ENCODE results near the gene MAP2K6.

Gene MAP2K6

DNA sequence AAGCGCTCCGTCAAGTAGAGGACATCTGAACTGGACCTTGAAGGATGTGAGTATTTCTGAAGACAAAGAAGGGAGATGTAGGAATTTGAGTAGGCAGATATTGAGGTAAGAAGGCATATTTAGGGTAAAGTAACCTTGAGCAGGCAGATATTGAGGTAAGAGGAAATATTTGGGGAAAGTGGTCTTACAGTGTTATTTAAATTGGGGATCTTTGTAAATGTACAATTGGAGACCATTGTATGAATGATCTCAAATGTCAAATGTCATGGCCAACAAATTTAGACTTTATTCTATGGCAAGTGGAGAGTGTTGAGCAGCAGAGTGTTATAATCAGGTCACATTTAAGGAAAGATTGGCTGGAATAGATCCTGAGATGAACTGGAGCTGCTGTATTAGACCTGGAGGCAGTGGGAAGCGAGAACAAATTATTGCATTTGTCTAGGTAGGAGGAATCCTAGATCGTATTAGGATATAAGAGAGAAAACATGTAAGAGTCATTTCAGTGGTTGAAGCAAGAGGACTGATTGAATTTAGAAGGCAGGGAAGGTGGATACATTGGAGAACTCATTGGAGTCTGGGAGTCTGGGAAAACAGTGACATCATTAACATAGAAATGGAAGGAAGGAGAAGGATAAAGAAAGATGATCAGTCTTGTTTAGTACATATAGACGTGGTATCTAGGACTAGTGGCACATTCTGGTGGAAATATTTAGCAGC is 165.6 kb downstream of the MAP2K6 start:
- TF ChIP-seq, protein P1, sequence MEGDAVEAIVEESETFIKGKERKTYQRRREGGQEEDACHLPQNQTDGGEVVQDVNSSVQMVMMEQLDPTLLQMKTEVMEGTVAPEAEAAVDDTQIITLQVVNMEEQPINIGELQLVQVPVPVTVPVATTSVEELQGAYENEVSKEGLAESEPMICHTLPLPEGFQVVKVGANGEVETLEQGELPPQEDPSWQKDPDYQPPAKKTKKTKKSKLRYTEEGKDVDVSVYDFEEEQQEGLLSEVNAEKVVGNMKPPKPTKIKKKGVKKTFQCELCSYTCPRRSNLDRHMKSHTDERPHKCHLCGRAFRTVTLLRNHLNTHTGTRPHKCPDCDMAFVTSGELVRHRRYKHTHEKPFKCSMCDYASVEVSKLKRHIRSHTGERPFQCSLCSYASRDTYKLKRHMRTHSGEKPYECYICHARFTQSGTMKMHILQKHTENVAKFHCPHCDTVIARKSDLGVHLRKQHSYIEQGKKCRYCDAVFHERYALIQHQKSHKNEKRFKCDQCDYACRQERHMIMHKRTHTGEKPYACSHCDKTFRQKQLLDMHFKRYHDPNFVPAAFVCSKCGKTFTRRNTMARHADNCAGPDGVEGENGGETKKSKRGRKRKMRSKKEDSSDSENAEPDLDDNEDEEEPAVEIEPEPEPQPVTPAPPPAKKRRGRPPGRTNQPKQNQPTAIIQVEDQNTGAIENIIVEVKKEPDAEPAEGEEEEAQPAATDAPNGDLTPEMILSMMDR (IDR thresholded peaks at IDR 0.05; ENCODE audit: extremely low read depth, missing control alignments): no peak
- DNase-seq (ENCODE audit: low spot score): no peak

DNA sequence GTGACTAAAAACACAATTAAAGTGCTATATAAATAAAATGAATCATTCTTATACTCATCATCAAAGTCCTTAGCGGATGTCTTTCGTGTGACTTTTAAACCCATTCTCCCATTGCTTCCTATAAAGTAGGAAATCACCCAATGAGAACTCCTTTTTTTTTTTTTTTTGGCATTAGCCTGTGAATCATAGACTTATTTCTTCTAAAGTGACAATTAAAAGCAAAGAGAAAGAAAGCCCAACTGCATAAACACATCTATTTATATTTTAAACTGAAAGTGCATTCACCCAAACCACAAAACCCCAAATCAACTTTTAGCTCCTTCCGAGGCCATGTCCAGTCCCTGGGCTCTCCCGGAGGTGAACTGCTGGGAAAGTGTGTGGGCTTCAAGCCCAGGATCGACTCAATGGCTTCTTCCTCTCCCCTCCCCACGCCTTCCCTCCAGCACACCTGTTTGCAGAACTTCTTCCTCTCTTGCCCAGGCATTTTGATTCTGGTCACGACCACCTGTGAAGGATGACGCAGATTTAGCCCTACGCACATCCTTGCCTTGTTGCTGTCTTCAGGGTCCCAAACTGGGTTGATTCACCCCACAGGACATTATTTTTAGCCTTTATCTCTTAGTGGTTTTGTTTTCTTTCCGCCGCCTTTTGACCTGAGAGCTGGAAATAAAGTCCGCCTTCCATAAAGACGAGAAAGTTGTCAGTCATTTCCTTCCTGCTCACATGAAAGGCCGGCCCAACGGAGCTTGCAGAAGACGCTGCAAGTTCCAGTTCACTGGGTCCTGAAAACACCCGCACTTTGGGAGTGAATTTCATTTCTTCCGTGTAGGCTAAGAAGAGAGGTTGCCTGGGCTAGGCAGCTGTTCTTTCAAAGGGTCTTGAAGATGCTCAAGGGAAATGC is 166.8 kb downstream of the MAP2K6 start:
- DNase-seq (ENCODE audit: low spot score): peak; percentile 38
- TF ChIP-seq, protein P1 (IDR thresholded peaks at IDR 0.05; ENCODE audit: extremely low read depth, missing control alignments): no peak

DNA sequence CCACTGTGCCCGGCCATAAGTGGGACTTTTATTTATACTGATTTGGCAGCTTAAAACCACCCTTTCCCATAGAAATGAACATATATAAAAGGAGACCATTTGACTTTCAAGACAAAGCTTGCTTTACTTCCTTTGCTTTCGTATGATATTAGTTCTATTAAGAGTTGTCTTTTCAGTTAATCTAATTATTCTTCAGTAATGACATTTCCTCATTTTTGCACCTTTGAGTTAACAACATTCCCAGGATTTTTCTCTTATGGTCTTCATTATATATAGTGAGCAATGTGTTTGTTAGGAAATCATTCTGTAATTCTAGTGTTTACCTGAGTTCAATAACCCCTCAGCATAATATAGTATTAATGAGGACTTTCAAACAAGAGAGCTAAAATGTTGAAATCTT is 173.8 kb downstream of the MAP2K6 start:
- no peak for DNase-seq (ENCODE audit: low spot score)

GRCh38 chr17:69588827-69589239 is 174.3 kb downstream of the MAP2K6 start:
- TF ChIP-seq, protein P1 (IDR thresholded peaks at IDR 0.05; ENCODE audit: extremely low read depth, missing control alignments): no peak
- DNase-seq (ENCODE audit: low spot score): no peak

More for the DNA sequence above, 173.8 kb downstream of the MAP2K6 start:
- TF ChIP-seq, protein P1 (IDR thresholded peaks at IDR 0.05; ENCODE audit: extremely low read depth, missing control alignments): no peak

DNA sequence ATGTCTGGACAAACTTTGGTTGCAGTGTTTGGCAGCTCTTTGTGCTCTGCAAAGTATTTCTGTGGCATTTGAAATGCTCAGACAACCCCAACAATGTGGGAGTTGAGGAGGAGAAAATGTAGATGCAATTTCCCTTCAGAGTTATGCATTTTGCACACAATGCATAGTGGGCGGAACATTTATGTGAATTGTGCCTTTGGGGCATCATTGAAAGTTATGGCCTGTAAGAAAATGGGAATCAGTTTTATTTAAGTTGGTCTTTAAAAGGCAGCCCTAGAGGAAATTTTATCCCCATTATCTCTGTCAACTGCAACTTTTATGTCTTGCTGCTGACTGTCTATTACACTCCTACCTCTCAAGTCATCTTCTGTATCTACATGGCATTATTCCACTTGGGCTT is 176.2 kb downstream of the MAP2K6 start:
- TF ChIP-seq, protein P1 (IDR thresholded peaks at IDR 0.05; ENCODE audit: extremely low read depth, missing control alignments): no peak
- DNase-seq (ENCODE audit: low spot score): no peak

GRCh38 chr17:69592692-69593350 is 178.3 kb downstream of the MAP2K6 start:
- no peak for DNase-seq (ENCODE audit: low spot score)
- TF ChIP-seq, protein P1 (IDR thresholded peaks at IDR 0.05; ENCODE audit: extremely low read depth, missing control alignments): no peak

GRCh38 chr17:69593351-69593715 is 178.8 kb downstream of the MAP2K6 start:
- DNase-seq (ENCODE audit: low spot score): no peak
- TF ChIP-seq, protein P1 (IDR thresholded peaks at IDR 0.05; ENCODE audit: extremely low read depth, missing control alignments): no peak
